Islet precursor cell (in vitro differentiated cells): Measurements from ENCODE around the gene NBAS.
"Not testable (repeated sequence)": the region's sequence is repeated elsewhere in the genome, so short reads cannot be mapped to it uniquely, and the experiment has no call there.

Experiments
- DNase-seq: peaks from one replicate; pipeline ENCODE4 v3.0.0-alpha.2; 2018

Gene NBAS

DNA sequence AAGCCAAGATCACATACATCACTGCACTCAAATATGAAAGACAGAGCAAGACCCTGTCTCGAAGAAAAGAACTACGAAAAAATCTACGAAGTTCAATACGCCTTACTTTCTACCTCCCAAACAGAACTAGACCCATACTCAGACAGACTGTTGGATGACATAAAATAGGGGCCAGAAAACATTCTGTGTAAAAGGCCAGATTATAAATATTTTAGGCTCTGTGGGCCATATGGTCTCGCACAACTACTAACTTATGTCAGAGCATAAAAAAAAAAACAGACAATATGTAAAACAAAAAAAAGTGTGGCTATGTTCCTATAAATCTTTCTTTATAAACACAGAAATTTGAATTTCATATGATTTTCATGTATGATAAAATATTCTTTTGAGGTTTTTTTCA, 40.8 kb downstream of the NBAS start:
- DNase-seq: no peak

DNA sequence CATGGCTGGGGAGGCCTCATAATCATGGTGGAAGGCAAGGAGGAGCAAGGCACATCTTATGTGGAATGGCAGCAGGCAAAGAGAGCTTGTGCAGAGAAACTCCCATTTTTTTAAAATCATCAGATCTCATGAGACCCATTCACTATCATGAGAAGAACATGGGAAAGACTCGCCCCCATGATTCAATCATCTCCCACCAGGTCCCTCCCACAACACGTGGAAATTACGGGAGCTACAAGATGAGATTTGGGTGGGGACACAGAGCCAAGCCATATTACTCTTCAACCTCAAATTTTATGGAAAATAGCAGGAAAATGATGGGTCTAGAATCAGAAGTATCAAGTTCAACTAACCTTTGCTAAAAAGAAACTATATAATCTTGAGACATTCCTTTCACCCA, 42.4 kb downstream of the NBAS start:
- DNase-seq: not testable (repeated sequence)

DNA sequence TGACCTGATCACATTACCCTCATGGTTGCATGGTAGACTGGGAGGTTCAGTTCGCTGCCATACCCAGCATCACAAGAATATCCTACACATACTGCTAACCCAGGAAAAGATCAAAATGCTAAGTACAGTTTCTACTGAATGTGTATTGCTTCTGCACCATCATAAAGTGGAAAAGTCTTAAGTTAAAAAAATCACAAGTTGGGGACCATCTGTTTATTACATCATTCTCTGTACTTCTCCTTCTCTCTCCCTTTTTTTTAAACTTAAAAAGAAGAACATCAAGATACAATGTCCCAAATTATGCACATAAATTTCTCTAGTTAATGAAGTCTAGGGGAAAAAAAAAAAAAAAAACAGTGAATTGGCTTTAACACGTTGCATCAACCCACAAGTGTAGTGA, 43.3 kb downstream of the NBAS start:
- no peak for DNase-seq

DNA sequence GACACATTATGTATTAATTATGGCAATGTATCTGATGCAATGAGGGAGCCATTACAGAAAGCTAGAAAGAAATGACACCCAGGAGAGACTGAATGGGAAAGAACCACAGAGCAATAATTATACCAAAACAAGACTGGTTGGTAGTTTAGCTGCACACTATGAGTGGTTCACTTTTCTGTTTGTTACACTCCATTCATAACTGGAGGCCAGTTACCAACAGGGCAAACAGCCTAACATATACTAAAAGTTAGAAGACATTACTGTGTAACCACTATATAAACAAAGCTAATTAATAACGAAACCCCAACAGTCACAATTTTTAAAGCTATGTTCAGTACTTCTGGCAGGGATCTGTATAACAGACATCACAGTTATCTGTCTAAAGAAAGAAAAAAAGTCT, 49.4 kb downstream of the NBAS start:
- no peak for DNase-seq

DNA sequence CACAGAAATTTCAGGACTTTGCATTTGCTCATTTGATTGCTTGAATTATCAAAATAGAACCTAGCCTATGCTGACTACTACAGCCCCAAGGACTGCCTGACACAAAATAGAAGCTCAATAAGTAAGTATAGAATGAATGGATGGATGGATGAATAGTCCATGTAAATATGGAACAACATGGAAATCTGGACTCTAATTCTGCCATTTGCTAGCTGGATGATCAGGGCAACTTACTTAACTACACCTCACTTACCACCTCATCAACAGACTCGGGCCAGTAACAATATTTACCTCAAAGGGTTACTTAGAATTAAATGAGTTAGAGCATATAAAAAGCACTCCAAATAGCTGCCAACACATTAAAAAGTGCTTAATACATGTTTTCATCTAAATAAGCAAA, 50.6 kb downstream of the NBAS start:
- DNase-seq: no peak

DNA sequence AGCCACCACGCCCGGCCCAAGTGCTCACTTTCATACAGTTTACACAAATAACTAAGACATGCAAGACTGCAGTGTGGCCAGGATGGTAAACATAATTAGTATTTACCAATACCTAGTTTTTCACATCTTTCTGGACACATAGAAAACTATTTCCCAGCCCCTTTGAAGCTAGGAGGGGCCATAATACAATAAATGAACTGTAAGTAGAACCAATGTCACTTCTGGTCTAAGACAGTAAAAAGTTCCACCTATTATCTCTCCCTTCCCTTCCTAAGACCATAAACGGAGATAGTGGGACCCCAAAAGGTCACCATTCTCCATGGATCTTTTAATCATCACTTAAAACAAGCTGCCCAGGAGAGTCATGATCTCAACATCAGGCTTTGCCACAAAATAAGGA, 51.0 kb downstream of the NBAS start:
- DNase-seq: no peak

DNA sequence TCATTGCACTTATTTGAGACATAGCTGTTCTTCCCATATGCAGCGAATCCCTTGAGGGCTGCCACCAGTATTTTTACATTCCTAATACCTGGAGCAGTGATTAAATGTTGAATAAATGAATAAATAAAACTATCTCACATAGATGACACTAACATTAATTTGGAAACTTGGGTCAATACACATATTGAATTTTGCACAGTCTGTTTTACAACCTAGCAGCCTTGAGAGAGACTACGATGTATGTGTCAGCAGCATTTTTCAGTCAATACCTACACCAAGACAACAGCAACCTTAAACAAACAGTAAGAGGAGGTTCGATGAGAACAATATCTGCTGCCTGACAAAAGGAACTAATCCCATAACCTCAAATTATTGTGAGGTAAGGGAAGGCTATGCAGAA, 53.4 kb downstream of the NBAS start:
- no peak for DNase-seq

DNA sequence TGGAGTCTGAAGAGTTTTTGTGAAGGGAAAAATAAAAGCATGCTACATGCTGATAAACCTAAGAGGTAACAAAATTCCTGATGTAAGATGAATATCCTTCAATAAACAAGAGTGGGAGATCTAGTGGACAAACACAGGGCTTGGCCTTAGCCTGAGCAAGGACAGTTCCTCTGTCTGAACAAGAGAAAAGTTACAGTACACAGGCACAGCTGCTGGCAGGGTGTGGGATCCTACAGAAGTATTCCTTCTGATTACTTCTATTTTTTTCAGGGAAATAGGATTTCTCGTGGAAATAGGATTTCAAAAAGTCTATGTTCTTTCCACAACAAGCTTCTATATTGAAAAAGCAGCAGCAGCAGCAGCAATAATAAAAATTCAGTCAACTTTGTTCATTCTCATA, 54.1 kb downstream of the NBAS start:
- DNase-seq: no peak

DNA sequence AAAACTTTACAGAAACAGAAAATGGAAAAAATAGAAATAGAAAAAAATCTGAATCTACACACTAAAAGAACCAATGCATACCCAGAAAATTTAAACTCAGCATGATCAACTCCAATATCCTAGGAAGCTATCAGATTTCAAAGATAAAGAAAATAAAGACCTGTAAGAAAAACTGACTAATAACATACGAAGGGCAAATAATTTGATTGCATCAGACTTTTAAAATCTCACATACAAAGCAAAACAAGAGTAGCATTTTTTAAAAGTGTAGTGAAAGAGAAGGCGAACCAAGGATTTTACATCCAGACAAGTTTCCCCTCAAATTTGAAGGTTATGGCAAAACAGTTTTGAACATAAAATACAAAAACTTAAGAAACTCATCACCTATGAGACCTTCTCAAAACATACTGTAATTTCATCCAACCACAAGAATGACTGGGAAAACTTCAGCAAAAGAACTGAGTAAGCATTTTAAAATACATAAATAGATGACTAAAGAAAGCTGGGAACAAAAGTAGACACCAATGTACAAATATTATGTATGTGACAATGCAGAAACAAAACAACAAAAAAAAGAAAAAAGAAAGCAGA, 54.8 kb downstream of the NBAS start:
- no peak for DNase-seq

DNA sequence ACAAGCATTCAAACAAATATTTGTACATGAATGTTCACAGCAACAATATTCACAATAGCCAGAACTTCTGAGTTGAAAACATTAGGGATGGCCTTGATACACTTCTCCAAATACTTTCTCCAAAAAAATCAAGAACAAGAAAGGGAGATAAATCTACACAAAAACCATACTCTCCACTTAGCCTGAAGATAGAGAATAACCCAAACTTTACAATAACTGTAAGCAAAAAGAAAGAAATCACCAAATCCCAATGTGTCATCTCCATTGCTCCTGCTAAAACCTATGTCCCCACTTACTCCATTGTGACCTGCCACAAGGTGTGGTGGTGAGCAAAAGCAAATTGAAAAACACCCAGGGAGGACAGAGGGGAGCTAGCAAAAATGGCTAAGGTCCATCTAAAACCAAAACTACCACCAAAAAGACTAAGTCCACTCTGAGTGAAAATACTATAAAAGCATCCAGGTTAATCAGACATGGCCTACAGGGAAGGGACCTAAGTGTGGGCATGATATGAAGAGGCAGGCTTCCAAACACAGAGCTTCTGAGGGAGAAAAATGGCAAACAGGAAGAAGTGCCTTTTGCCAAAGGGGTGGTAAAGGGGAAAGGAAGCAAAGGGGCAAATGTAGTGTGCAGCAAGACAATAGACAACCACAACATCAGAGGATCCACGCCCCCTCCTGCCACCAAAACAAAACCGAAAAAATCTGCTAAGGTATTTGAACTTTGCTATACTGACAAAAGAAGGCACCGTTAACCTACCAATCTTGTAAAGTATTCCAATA, 56.1 kb downstream of the NBAS start:
- DNase-seq: no peak

DNA sequence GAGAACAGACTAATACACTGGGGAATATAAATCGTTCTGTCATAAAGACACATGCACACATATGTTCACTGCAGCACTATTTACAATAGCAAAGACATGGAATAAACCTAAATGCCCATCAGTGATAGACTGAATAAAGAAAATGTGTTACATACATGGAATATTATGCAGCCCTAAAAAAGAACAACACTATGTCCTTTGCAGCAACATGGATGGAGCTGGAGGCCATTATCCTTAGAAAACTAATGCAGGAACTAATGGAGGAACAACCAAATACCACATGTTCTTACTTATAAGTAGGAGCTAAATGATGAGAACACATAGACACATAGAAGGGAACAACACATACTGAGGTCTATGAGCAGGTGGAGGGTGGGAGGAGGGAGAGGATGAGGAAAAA, 61.9 kb downstream of the NBAS start:
- not testable (repeated sequence) for DNase-seq

DNA sequence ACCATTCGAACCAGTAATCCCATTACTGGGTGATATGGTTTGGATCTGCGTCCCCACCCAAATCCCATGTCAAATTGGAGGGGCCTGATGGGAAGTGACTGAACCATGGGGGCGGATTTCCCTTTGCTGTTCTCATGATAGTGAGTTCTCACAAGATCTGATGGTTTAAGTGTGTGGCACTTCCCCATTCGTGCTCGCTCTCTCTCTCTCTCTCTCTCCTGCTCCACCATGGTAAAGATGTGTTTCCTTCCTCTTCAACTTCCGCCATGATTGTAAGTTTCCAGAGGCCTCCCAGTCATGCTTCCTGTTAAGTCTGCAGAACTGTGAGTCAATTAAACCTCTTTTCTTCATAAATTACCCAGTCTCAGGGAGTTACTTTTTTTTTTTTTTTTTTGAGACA, 62.6 kb downstream of the NBAS start:
- DNase-seq: no peak

DNA sequence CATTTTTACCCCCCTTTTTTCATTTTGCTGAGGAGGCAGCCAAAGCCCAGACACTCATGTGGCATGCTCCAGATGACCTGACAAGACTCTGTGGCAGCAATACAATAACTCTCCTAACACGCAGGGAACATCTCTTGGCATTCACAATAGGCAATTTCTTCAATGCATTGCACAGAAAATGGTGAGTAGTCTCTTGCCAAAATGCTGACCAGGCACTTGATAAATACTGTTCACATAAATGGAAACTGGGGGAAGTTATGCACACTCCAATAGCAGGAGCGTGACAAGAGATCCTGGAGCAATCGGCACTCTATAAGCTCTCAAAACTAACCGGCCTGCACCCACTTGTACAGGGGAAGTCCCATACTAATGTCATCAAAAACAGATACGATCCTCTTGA, 66.3 kb downstream of the NBAS start:
- DNase-seq: no peak

DNA sequence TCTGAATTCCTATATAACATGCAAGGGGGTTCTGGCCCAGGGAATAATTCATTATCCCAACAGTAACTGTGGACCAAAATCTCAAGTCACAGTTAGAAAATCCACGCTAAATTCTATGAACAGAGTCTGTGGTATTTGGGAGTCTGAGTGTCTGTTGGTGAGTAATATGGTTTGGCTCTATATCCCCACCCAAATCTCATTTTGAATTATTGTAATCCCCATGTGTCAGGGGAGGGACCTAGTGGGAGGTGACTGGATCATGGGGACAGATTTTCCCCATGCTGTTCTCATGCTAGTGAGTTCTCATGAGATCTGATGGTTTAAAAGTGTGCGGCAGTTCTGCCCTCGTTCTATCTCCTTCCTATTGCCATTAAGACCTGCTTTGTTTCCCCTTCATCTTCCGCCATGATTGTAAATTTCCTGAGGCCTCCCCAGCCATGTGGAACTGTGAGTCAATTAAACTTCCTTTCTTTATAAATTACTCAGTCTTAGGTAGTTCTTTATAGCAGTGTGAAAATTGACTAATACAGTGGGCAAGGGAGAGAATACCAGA, 68.3 kb downstream of the NBAS start:
- no peak for DNase-seq

DNA sequence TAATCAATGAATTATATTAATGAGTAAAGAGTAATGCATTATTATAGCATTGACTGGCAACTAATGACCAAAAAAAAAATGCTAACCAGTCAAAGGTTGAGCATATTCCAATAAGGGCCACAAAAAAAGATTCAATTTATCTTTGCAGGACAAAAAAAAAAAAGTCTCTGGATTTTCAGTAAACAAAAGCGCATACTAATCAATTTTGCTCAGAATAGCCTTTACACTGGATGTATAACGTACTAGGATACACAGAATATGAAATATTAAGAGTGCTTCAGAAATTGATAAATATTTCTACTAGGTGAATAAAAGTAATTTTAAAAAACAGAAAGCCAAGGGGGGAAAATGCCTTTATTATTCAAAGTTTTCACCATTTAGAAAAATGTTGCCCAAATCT, 74.4 kb downstream of the NBAS start:
- no peak for DNase-seq

DNA sequence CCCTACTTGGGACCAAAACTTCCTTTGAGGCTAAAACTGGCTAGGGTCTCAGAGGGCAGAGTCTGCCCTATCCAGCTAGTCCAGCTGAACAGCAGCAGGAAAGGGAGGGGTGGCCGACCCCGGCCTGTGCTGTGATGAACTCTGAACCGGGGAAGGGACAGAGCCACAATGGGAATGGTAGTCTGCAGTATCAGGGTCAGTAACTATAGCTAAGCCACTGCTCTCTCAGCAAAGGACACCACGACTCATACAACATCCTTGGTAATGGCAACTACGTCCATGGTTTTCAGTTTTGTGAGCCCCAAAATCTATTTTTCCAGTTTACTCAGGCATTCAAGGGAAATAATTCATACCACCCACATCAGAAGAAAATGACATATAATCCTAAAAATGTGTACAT, 75.2 kb downstream of the NBAS start:
- no peak for DNase-seq

DNA sequence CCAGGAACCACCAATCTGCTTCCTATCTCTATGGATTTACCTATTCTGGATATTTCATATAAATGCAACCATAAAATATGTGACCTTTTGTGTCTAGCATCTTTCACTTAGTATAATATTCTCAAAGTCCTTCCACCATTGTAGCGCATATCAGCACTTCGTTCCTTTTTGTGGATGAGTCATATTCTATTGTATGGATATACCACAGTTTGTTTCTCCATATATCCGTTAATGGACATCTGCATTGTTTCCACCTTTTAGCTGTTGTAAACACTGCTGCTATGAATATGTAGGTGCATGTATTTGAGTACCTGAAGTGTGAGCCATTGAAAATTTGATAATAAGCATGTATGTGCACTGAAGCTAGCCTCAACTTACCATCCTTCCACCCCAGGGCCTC, 80.1 kb downstream of the NBAS start:
- no peak for DNase-seq

DNA sequence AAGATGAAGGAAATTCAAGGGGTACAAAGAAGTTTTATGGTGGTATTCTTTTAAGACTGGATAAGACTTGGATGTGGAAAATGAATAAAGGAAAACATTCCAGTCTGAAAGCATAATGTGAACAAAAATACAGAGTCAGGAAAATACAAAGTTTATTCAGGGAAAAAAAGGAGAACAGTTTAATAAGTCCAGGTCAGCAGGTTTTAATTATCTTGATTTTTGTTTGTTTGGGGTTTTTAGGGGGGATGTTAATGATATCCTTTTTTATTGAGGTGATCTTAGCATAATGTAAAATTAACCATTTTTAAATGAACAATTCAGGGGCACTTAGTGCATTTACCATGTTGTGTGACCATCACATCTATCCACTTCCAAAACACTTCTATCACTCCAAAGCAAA, 80.6 kb downstream of the NBAS start:
- no peak for DNase-seq

DNA sequence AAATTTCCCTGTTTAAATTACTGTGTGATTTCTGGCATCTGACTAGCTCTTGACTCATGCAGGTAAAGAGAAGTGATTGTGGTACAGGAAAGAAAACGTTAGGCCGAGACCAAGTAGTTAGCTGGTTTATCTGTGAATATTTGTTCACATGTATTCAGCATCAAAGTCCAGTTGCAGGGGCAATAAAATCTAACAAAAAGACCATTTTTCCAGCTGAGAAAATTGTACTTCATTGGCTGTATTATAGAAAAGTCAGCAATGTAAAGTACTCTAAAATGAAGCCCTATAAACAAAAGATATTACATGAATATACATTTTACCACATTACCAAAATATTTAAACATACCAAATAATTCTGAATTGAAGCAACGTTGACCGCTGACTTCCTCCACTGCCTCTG, 88.3 kb downstream of the NBAS start:
- DNase-seq: no peak

DNA sequence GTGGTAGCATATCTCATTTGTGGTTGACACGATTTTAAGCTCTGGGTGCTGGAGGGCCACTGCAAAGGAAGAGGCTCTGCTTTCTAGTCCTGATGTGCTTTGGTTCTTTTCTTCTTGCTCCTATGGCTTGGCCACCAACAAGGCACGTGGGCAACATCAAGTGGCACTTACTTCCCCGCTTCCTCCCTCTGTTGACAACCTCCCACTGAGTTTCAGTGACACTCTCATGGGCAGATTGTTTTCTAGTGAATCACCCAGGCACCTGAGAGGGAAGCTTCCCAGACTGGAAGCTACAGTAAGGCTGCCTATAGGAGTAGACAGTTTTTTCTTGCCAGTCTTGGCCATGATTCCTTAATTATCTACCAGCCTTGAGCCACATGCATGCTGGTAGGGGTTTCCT, 89.0 kb downstream of the NBAS start:
- DNase-seq: peak; percentile 73

DNA sequence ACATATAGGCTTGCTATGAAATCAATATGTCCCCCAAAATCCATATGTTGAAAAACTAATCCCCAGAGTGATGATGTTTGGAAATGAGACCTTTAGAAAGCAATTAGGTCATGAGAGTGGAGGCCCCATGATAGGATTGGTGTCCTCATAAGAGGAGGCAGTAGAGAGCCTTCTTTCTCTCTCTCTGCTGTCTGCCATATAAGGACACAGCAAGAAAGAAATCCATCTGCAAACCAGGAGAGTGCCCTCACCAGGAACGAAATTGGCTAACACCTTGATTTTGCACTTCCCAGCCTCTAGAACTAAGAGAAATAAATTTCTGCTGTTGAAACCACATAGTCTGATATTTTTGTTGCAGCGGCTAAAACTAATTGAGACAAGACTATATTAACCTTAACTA, 89.5 kb downstream of the NBAS start:
- no peak for DNase-seq

DNA sequence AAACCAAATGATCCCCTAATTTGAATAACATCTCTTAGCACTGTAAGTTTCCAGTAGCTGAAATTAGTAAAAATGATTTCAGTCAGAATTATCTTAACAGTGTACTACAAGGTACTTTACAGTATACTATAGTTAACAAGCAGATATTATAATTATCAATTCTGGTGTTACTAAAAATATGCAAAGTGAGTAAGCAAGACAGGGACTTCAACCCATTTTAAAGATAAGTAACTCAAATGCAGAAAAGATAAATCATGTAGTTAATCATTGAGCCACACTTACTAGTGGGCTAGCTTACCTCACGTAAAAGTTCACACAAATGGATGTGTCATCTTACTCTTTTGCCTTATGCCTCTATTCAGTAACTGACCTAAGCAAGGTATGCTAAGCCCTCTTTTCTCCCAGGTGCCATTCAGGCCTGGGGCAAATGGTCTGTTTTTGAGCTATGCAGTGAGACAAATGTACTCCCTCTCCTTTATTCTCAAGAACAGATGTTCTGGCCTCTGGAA, 101.0 kb downstream of the NBAS start:
- DNase-seq: peak; percentile 65

DNA sequence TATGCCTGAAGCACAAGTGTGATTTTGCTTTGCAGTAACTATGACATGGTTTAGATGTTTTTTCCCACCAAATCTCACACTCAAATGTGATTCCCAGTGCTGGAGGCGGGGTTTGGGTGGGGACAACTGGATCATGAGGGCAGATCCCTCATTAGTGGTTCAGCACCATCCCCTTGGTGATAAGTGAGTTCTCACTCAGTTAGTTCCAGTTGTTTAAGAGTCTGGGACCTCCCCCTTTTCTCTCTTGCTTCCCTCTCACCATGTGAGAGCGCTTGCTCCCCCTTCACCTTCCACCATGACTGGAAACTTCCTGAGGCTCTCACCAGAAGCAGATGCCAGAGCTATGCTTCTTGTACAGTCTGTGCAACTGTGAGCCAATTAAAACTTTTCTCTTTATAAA, 102.9 kb downstream of the NBAS start:
- no peak for DNase-seq

DNA sequence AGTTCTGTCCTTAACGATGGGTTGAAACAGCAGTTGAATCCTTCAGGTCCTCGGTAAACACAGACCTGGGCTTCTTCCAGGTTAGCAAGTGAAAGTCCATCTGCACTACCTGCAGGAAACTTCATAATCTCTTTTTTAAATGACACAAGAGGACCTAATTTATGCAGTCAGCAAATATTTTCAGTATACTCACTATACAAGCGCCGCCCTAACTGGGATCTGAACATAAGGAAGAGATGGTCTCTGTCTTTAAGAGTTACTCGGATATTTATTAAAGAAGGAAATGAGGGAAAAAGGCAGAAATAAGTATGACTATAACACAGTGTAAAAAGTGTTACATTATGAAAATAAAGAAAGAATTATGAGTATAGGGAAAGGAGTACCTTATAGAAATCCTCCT, 103.3 kb downstream of the NBAS start:
- DNase-seq: no peak

DNA sequence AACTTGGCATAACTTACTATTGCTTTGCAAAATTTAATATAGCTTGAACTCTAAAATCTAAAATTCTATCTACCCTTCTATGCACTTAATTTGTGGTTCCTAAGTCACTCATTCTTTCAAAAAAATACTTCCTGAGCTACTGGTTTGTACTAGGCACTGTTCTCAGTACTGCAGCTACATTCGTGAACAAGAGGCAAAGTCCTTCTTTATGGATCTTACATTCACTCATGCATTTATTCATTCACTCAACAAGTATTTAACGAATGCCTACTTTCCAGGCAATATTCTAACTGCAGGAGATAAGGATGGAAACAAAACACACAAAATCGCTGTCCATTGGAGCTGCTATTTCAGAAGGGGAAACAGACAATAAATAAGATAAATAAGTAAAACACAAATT, 104.8 kb downstream of the NBAS start:
- no peak for DNase-seq
